Caki2 (cell line): ENCODE measurements around the gene BGLAP. TPM values are rescaled to one million over a fixed set of nuclear protein-coding genes. Genes with fewer than 3 reads are reported as not detected.

Source experiments
- DNase-seq: peaks from one replicate; pipeline ENCODE4 v3.0.0-alpha.2; 2015; ENCODE audit warnings: low read depth
- in situ Hi-C: cut with HindIII; loops from 2 replicates; pipeline ENCODE4 v1.10.0; 2016; ENCODE audit warnings: low sequenced_read_pairs, low pct_unique_long_range_greater_than_20kb, mixed read lengths
- total RNA-seq: library from RNA; depleted of rRNA; stranded (reverse); fragments of >200 nt; shearing (Covaris generic); gene quantifications from 2 replicates; pipeline ENCODE4 v1.2.3, GENCODE V29; 2014; ENCODE audit warnings: low replicate concordance

The BGLAP gene
- total RNA-seq, 1 experiment from 2014 or later: not detected

DNA sequence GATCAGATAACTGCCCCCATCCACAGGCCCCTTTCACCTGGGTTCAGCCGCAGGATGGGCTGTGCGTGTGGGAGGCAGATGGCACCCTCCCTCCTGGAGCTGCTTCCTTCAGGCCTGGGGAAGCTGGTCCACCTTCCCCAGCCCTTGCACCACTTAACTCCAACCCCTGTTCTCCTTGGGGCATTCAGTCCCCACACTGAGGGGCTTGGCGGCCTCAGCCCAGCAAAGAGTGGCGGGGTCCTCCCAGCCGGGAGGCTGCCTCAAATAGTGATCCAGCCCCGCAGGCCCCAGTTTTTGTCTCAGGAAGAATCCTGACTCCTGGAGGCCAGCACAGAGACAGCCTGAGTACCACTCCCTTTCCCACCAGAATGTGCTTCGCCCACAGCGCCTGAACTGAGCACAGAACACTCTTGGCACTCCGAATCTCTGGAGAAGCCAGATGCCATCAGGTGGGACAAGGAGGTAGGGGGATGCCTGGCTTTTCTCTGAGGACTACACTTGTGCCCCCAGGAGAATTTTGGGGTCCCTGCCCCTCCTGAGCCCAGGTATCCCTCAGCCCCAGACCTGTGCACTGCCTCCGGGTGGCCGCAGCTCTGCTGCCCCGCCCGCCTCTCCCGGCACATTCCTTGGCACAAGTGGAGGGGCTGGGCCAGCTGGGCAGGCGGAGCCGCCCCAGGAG, 4.9 kb downstream of the BGLAP start:
- no peak for DNase-seq
- in situ Hi-C loops: no loop called here

DNA sequence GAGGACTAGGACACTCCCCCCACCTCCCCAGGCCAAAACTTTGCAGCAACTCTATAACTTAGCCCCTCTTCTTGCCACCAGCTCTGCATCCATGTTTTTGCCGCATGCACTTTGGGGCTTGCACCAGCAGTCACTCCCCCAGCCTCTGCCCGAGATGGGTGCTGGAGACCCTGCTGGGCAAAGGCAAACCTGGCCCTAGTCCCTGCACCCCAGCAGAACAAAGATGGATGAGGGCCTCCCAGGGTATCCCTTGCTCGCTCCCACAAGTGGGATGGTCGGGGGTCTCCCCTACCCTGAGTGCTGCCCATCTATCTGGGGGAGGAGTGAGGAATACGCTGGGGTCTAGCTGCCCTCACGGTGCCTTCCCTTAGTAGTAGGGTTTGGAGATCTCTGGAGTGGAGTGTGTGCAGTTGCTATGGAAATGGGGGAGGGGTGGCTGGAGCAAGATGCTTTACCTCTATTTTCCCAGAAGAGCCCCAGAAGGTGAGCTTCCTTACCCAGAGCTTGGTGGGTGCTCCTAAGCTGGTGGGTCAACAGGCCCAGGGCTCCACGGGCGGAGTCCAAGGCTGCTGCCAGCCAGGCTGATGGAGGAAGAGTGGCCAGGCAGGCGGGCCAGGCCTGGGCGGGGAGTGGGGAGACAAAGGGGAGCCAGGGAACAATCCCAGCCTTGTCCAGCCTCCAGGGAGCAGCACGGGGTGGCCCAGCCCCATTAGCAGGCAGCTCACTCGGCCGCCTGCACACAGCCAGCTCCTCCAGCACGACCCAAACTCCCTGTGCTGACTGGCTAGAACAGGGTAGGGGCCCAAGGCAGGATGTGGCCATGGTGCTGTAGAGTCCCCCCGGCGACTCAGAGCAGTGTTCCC, 5.7 kb downstream of the BGLAP start, which contains the start of gene PAQR6:
PAQR6 (minus strand) TSS at position 597 of the 863 bp plus-strand sequence. CDS start 1,325 bp downstream, outside the sequence.
- no peak for DNase-seq
- in situ Hi-C loops: no loop called here

DNA sequence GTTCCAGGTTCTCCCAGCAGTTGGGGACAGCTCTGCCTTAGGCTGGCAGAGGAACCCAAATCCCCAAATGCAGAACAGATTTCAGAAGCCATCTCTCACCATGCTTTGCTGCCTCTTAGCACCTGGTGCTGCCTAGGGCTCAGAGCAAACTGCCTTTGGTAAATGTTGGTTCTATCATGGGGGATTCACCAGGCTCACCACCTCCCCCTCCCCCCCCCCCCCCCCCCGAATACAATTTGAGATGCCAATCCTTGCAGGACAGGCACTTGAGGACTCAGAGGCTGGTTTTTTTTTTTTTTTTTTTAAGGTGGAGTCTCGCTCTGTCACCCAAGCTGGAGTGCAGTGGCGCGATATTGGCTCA, 6.3 kb downstream of the BGLAP start:
- in situ Hi-C loops: no loop called here
- DNase-seq: no peak

DNA sequence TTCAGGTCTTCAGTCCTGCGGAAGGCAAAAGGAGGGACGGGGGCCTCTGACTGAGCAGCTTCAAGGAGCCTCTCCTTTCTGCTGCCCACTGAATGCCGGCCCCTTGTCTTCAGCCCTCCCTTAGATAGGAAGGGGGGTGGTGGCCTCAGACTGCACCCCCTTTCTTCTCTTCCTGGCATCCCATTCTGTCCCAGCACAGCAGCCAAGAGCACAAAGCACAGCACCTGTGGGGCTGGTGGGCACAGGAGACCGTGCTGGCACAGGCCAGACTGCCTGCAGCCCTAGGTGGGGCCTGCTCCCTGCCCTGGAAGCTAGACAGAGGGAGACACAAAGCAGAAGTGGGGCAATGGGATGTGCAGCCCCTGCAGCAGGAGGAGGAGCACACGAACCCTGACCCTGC, 7.6 kb downstream of the BGLAP start:
- in situ Hi-C loops: no loop called here
- DNase-seq: no peak

DNA sequence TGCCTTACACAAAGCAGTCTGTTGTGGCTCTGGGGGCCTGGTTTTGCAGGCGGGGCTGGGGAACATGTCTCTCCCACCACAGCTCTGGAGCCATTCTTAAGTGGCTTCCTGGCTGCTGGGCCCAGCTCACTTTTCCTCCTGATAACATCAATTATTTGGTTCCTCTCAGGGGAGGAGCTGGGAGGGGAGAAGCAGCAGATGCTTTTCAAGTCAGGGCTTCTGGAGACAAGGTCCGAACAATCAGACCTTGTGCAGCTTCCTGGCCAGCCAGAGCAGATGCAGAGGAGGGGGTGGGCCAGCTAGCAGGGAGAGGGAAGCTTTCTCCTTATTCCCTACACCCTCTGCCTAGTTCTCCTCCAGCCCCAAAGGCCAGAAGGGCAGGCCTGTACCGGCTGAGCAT, 9.5 kb downstream of the BGLAP start:
- in situ Hi-C loops: no loop called here
- DNase-seq: no peak

DNA sequence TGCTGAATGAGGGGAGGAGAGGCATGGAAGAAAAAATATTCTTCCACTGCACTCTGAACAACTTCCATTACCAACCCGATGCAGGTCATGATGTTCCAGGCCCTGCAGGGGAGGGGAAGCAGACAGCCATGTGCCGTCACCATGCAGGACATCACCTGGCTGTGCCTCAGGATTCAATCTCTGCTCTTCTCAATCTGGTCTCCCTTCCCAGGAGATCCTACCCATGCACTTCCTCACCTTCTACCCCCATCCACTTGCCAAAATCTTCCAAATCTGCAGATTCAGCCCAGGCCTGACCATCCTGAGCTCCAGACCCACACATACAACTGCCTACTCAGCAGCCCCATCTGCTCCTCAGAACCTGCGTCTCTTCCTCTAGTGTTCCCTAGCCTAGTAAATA, 11.7 kb downstream of the BGLAP start:
- in situ Hi-C loops: no loop called here

DNA sequence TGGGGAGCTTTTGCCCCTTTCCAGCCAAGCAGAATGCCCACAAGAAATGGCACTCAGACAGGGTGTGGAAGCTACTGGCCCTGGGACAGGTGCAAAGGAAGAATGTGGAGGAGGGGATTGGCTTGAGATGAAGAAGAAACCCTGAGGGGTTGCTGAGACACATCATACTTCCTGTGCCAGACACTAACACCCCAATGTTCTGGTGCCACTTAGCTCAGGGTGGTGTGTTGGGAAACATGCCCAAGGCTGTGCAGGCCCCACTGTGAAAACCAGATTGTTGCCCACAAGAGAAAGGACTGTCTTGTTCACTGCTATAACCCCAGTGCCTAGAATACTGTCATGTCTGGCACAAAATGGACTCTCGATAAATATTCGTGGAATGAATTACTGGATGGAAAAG, 15.7 kb downstream of the BGLAP start:
- DNase-seq: no peak
- in situ Hi-C loops: no loop called here

More for the DNA sequence above, 11.7 kb downstream of the BGLAP start:
- no peak for DNase-seq

DNA sequence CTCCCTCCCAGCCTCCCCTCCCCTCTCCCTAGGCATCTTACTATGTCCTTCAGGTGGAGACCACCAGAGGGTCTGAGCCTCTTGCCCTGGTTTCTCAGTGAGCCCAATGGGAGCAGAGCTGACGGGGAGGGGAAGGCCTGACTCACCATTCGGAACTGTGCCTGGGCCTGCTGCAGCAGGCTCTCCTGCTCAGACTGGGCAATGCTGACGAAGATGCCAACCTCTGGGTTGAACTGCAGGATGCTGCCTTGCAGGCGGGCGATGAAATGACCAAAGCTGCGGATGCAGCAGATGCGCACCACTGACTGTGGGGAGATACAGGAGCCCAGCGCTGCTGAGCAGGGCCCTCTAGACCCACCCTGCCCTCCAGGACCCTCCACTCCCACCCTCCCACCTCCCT, 16.9 kb downstream of the BGLAP start:
- DNase-seq: no peak
- in situ Hi-C loops: no loop called here

DNA sequence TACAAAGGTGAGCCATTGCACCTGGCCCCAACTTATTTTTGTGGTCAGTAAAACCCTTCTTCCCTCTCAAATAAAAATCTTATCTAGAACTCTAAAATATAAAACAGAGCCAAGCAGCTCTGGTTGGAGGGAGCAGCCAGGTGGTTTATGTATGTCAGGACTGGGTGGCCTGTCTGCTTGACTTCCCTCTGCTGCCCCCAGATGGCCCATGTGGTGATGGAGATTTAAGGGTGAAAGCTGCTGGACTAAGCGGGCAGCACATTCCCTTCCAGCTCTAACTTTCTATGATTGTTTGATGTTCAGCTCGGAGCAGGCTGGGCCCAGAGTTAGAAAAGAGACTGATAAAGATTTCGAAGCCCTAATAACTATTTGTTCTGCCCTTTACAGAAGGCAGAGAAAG, 17.8 kb downstream of the BGLAP start:
- no peak for DNase-seq
- in situ Hi-C loops: no loop called here

DNA sequence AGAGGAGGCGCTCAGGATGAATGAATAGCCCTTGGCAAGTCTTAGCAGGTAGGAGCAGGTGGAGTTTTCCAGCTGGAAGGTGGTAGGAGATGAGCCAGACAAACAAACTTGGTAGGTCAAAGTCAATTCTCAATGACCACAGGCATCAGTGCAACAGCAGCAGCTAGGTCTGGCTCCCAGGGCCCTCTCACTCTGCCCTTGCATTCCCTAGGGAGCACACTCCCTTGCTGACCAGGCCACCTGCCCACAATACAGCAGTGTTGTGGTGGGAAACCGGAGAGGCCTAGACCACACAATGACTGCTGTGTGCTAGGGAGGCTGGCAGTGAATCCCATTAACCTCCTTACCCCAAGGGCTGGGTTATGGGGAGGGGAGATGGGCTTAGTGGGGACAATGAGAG, 18.9 kb downstream of the BGLAP start:
- in situ Hi-C loops: no loop called here
- no peak for DNase-seq

DNA sequence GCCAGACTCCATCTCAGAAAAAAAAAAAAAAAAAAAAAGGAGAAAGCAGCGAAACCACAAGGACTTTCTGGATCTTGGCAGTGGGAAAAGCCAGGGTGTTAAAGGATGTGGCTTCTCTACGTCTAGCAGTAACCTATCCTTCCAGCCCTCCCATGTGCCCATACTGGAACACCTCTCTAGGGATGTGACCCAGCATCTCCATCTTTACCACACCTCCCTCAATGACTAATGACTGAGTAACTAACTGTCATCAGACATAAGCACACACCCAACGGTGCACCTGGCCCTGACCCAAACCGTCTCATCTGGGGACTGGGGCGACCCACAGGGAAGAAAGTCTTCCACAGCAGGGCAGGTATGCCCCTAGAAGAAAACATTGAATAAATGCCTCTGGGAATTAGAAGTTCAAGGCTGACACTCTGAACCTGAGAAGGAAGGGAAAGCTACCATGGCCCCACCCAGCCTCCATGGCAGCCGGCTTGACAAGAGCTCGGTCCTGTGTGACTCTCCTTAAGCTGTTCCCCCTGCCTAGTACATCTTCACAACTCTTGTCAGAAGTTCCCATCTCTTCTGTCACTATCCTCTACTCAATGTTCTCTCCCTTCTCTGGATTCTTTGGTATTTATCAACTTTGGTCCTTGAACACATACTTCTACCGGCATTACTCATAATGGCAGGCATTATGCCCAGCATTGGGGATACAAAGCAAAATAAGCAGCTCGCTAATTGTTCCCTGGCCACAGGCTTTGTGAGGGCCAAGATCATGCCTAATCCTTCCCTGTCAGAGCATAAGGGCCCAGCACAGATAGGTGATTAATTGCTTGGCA, 20.7 kb downstream of the BGLAP start:
- no peak for DNase-seq
- in situ Hi-C loops: no loop called here

DNA sequence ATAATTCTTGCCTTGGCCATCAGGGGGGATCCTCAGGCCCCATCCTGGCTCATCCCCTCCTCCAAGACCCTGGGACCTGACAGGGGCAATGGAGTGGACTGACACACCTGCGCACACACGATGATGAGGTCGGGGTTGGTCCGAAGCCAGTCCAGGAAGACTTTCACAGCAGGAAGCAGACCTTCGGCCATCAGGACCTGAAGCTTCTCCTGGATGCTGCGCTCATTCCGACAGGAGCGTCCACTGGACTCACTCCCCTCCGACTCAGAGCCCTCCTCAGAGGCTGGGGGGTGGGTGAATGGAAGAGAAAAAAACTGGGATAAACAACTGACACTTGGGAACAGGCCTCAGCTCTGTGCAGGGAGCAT, 21.3 kb downstream of the BGLAP start:
- in situ Hi-C loops: no loop called here

DNA sequence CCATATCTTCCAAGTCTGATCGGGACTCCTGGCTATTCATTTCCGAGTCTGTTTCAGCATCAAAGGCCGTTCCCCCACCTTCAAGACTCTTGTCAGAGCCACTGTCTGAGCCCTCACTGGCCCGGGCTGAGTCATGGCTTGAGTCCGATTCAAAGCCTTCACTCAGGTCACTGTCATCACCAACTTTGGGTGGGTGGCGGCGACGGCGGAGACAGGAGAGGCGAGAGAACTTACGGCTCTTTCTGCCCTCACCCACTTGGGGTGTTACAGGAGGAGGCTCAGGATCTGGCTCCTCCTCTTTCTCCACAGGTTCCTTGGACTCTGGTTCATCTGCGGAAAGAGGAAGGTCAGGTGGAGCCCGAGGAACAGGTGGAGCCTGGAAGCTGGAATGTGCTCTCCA, 24.1 kb downstream of the BGLAP start:
- in situ Hi-C loops: no loop called here
- DNase-seq: no peak

More for the DNA sequence above, 21.3 kb downstream of the BGLAP start:
- no peak for DNase-seq

DNA sequence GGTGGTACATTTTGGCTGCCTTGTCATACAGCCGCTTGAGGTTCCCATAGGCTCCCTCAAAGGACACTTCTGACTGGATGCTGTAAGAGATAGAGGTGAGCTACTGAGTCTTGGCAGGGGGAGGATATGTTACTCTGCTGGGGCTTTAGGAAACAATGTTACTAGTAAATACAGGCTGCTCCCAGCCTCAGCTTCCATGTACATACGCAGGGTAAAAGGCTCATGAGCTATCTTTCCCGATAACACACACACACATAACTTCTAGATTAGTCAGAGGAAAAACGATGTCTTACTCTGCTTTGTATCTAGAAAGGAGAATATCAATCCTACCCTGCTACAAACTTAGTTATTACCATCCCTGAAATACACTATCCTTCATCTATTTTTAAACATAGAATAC, 26.4 kb downstream of the BGLAP start:
- in situ Hi-C loops: no loop called here
- no peak for DNase-seq

DNA sequence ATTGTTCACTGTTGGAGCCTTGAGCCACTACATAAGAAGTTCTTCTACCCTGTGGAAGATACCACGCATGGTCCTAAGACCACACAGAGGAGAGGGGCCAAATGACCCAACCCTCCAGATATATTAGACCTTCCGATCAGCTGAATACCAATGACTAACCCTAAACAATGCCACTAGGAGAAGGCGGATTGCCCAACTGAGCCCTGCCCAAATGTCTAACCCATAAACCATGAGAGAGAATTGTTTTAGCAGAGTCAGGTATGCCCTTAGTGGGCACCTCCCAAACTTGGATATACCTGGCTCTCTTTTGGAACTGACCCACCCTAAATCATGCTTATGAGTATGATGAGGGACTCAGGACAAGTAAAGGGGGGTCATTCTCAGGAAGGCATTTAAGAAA, 28.3 kb downstream of the BGLAP start:
- in situ Hi-C loops: no loop called here
- no peak for DNase-seq

DNA sequence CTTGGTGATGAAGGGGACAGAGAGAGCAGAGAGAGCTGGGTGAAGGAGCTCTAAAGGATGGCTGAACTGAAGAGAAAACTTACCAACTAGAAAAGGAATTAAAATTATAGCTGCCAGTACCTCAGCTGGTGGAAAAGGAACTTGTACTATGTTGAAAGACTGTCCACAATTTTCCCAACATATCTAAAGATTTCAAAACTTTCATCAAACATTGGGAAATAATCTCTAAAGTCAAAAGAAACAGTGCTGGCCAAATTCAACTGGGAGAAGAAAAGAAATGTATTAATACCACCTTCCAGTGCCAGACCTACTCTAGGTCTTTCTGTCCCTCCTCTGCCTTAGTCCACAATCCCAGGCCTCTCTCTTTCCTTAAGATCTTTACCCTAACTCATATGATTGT, 34.5 kb downstream of the BGLAP start:
- in situ Hi-C loops: no loop called here
- DNase-seq: no peak

DNA sequence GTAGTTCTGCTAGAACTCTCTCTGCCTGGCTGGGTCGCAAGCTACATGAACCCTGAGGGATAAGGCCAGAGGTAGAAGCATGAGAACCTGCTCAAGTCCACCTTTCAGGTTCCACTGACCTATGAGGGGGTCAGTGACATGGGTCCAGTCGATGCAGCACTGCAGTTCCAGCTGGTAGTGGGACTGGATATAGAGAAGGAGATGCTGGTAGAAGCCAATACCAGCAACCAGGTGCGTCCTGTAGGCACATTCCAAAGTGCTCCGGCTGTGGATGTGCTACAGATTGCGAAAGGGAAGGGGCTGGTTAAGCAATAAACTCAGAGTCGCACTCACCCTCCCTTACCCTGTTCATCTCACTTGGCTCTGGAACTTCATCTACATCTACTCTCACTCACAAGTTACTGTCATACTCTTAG, 35.0 kb downstream of the BGLAP start:
- no peak for DNase-seq
- in situ Hi-C loops: no loop called here

DNA sequence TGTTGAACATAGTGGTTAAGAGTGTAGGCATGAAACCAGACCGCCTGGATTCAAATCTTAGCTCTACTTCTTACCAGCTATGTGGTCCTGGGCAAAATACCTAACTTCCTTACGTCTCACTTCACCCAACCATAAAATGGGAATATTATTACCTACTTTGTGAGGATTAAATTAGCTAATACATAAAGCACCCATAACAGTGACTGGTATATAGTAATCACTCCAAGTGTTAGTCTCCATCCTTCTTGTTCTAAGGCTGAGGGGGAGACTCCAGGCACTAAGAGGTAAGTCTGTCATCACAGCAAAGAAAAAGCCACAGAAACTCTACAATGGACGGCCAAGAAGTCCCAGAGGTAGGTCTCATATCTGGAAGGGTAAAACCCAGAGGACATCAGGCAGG, 37.9 kb downstream of the BGLAP start:
- in situ Hi-C loops: no loop called here
- DNase-seq: no peak

DNA sequence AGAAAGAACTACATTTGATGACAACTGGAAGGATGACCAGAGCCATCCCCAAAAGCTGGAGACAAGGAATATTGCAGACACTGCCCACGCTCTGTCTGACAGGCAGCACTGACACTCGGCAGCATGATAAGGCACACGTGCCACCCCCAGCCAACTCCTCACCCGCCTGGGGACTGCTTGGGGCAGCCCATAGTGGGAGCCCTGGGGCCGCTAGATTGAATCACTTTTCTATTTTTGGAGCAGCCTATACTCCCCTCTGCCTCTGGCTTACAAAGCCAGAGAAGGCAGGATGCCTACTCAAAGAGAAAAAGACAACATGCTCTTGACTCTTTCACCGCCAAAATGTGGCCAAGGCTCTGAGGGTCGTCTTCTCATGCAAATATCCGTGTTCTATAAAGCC, 39.3 kb downstream of the BGLAP start:
- in situ Hi-C loops: no loop called here
- no peak for DNase-seq
